ENCODE results near the gene CACNA1C.

DNA sequence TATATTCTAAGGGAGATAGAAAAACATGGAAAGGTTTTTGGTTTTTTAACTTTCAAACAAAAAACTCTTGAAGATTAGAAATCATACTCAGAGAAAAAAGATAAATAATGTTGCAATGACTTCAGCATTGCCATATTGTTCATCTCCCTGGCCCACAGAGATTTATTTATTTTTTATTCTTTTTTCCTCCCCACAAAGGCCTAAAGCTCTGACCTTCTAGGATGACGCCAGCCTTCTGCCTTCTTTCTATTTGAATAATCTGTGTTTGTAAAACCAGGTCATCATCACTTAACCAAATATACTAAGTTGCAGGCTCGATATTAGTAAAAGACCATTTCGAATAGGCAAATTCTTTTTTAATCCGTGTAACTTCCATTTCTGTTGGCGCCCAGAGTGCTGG, 44.1 kb upstream of the CACNA1C start:
- TF ChIP-seq POLR2A (IDR thresholded peaks at IDR 0.05) (no peak), CTCF (IDR thresholded peaks at IDR 0.05) (no peak)
